GM12801 (cell line): ENCODE measurements around the gene MRPS35.

Experiments used
- CTCF ChIP-seq: IDR thresholded peaks from one replicate; pipeline ENCODE4 v1.5.1; 2011; ENCODE audit warnings: control low read depth; ENCODE audit not compliant: insufficient read length; ENCODE audit errors: extremely low read depth

MRPS35 gene

GRCh38 chr12:27709212-27709931, 1.3 kb upstream of the MRPS35 start:
- no peak for TF ChIP-seq CTCF

GRCh38 chr12:27709932-27710591, 570 bp upstream of the MRPS35 start:
- no peak for TF ChIP-seq CTCF

- no peak for TF ChIP-seq CTCF
Observed at GRCh38 chr12:27711317-27711682, 668 bp downstream of the MRPS35 start.

GRCh38 chr12:27711967-27712366, 1.3 kb downstream of the MRPS35 start:
- TF ChIP-seq CTCF, result no peak

- no peak for TF ChIP-seq CTCF
Observed at GRCh38 chr12:27723212-27723611, 12.6 kb downstream of the MRPS35 start.

- TF ChIP-seq CTCF, result no peak
Observed at GRCh38 chr12:27730097-27730588, 19.5 kb downstream of the MRPS35 start.

- no peak for TF ChIP-seq CTCF
Observed at GRCh38 chr12:27732281-27732680, 21.6 kb downstream of the MRPS35 start.
